ENCODE measurements around the gene GFOD2.

The GFOD2 gene

GRCh38 chr16:67665598-67665997 lies 53.5 kb downstream of the GFOD2 start:
- peak overlapping the region; percentile 76 for H3K27ac ChIP-seq
- TF ChIP-seq, protein P1, sequence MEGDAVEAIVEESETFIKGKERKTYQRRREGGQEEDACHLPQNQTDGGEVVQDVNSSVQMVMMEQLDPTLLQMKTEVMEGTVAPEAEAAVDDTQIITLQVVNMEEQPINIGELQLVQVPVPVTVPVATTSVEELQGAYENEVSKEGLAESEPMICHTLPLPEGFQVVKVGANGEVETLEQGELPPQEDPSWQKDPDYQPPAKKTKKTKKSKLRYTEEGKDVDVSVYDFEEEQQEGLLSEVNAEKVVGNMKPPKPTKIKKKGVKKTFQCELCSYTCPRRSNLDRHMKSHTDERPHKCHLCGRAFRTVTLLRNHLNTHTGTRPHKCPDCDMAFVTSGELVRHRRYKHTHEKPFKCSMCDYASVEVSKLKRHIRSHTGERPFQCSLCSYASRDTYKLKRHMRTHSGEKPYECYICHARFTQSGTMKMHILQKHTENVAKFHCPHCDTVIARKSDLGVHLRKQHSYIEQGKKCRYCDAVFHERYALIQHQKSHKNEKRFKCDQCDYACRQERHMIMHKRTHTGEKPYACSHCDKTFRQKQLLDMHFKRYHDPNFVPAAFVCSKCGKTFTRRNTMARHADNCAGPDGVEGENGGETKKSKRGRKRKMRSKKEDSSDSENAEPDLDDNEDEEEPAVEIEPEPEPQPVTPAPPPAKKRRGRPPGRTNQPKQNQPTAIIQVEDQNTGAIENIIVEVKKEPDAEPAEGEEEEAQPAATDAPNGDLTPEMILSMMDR (conservative IDR thresholded peaks at IDR 0.05): no peak

- H3K27ac ChIP-seq: no peak overlapping the region
- TF ChIP-seq, protein P1 (conservative IDR thresholded peaks at IDR 0.05): no peak
These were observed 54.2 kb downstream of the GFOD2 start for GRCh38 chr16:67664871-67665270.

GRCh38 chr16:67664258-67664657 lies 54.9 kb downstream of the GFOD2 start:
- TF ChIP-seq, protein P1 (conservative IDR thresholded peaks at IDR 0.05): no peak
- no peak overlapping the region for H3K27ac ChIP-seq

- TF ChIP-seq, protein P1 (conservative IDR thresholded peaks at IDR 0.05): no peak
These were observed 55.3 kb downstream of the GFOD2 start for GRCh38 chr16:67663877-67664222.

GRCh38 chr16:67663151-67663876 lies 55.8 kb downstream of the GFOD2 start:
- H3K27ac ChIP-seq: no peak overlapping the region
- TF ChIP-seq, protein P1 (conservative IDR thresholded peaks at IDR 0.05): no peak; the same call in 1 of the 2 replicates

More at GRCh38 chr16:67663877-67664222, 55.3 kb downstream of the GFOD2 start:
- H3K27ac ChIP-seq: no peak overlapping the region

DNA sequence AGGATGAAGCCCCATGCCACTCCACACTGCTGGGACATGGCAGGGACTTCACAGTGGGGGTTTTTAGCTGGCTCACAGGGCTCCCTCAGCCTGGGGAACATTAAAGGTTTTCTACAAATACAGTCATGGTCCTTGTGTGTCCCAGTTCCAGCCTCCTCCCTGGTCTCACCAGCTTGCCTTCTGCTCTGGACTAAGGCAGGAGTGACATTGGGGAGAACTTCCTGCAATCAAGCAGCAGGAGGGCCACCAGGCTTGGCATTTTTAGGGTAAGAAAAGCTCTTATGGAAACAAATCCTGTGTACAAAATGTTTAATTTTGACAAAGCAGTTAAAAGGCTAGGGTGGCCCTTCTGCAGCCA lies 56.5 kb downstream of the GFOD2 start:
- TF ChIP-seq, protein P1 (conservative IDR thresholded peaks at IDR 0.05): no peak
- no peak overlapping the region for H3K27ac ChIP-seq

DNA sequence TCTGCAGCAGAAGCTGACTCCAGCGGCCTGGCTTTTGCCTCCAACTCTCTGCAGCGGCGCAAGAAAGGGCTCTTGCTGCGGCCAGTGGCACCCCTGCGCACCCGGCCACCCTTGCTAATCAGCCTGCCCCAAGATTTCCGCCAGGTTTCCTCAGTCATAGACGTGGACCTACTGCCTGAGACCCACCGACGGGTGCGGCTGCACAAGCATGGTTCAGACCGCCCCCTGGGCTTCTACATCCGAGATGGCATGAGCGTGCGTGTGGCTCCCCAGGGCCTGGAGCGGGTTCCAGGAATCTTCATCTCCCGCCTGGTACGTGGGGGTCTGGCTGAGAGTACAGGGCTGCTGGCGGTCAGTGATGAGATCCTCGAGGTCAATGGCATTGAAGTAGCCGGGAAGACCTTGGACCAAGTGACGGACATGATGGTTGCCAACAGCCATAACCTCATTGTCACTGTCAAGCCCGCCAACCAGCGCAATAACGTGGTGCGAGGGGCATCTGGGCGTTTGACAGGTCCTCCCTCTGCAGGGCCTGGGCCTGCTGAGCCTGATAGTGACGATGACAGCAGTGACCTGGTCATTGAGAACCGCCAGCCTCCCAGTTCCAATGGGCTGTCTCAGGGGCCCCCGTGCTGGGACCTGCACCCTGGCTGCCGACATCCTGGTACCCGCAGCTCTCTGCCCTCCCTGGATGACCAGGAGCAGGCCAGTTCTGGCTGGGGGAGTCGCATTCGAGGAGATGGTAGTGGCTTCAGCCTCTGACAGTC lies 57.0 kb downstream of the GFOD2 start:
- TF ChIP-seq, protein P1 (conservative IDR thresholded peaks at IDR 0.05): no peak
- H3K27ac ChIP-seq: peak overlapping the region; percentile 82

Data from VCaP (cell line).